Measurements from ENCODE around the gene HYDIN.

HYDIN gene

GRCh38 chr16:71230122-71230845 lies at the start of gene HYDIN:
Gene HYDIN, minus strand, starts transcription at chr16:71230722. Its CDS starts 43,827 bp downstream, at chr16:71186895.
- FAIRE-seq, result no peak

- FAIRE-seq, result no peak
These were observed 46.2 kb upstream of the HYDIN start for GRCh38 chr16:71276589-71277334.

DNA sequence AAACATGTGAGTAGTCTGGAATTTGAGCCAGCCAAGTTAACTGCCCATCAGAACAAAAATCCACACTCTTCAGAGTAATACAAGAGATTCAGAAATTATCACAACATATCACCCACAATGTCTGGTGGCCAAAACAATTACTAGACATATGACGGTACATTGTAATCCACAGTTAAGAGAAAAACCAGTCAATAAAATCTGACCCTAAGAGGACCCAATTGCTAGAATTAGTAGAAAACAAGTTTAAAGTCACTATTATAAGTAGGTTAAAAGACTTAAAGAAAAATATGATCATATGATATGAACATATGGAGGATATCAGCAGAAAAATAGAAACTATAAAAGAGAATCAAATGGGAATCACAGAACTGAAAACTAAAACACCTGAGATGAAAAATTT lies 42.9 kb upstream of the HYDIN start:
- no peak for FAIRE-seq

- no peak for FAIRE-seq
These were observed 33.8 kb upstream of the HYDIN start for GRCh38 chr16:71264299-71264698.

DNA sequence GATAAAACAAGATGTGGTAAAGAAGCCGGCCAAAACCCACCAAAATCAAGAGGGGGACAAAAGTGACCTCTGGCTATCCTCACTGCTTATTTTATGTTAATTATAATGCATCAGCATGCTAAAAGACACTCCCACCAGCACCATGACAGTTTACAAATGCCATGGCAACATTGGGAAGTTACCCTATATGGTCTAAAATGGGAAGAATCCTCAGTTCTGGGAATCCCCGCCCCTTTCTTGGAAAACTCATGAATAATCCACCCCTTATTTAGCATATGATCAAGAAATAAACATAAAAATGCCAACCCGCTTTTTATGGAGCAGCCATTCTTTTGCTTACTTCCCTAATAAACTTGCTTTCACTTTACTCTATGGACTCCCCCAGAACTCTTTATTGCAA lies 33.1 kb upstream of the HYDIN start:
- no peak for FAIRE-seq

DNA sequence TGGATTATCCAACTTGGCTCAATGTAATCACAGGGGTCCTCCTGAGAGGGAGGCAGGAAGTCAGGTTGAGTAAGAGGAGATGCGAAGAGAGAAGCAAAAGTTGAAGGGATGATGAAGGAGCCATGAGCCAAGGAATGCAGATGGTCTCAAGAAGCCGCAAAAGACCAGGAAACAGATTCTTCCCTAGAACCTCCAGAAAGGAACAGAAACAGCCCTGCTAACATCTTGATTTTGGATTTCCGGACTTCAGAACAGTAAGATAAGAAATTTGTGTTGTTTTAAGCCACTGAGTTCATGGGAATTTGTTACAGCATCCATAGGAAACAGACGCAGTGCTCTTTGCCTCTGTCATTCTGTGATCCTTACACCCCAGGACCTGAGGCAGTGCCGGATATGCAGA lies 31.9 kb upstream of the HYDIN start:
- FAIRE-seq, result no peak

GRCh38 chr16:71260995-71261394 lies 30.5 kb upstream of the HYDIN start:
- no peak for FAIRE-seq

GRCh38 chr16:71259086-71259485 lies 28.6 kb upstream of the HYDIN start:
- no peak for FAIRE-seq

GRCh38 chr16:71258372-71258771 lies 27.9 kb upstream of the HYDIN start:
- no peak for FAIRE-seq

GRCh38 chr16:71257768-71258167 lies 27.2 kb upstream of the HYDIN start:
- FAIRE-seq, result no peak

GRCh38 chr16:71255721-71256120 lies 25.2 kb upstream of the HYDIN start:
- no peak for FAIRE-seq

DNA sequence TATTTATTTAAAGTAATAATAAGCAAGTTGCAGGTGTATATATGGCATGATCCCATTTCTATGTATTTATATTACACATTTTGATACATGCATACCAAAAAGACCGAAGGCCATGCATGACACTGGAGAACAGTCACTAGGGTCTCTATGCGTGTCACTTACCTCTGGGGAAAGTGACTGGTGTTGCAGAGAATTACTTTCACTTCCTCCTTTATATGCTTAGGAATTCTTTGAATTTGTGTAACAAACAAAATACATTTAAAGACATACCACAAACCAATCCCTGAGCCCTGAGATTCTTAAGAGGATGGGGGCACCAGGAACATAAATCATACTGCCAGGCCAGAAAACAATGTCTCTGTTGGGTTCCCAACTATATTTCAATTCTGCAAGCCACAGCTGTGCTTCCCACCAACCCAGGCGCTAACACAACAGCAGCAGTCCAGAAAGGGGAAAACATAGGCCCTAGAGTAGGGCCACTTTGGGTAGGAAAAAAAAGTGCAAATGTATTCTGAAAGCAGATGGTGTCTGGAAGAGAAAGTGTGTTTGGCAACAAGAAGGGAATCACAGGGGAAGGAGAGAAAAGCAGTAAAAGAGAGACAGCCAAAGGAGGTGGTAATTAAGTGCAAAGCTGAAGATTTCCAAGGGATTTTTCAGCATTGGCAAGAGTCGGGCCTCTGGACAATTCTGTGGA lies 24.5 kb upstream of the HYDIN start:
- FAIRE-seq, result no peak

DNA sequence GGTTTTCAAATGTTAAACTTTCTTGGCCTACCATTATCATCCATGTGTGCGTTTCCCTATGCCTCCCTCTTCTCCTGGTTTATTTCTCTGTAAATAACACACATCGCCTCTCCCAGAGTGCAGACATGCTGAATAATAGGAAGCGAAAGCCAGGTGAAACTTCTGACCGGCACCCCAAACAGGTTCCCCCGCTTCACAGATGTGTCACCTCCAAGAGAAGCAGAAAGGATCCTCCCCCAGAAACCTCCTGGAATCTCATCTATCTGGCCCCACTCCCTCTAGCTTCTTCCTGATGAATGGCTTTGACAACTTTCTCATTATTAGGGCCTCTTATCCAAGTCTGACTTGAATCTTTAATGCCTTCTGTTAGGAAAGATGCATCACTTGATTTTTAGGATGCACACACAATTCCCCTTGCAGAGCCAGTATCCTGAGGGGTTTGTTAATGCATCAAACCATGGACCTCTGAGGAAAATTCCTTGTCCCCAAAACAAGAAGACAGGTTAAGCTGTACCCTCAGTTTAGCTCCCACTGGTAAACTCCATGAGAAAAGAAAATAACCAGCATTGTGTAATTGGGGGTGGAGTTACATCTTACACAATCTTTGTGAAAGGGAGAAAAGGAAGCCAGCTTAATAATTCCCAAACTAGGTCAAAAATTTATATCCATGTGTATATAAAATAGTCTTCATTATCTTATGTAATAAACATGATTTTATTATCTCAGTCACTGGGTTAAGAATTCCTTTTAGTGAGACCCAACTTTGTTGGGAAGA lies 20.1 kb upstream of the HYDIN start:
- FAIRE-seq, result no peak

DNA sequence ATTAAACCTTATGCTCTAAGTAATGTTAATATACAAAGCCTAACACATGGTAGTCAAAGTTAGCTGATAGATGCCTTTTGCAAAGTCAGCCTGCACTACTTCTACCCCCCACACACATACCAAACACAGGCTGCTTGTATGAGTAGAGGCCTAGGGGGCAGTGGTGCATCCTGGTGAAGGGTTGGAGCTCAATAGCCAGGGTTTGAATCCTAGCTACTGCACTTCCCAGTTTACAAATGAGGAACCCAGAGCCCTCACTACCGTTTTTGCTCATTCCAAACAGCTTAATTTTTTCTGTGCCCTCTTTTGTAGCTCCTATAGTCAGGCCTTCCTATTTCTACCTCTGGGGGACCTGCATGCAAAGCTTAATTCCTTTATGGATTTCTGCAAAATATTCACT lies 18.9 kb upstream of the HYDIN start:
- FAIRE-seq, result no peak

- FAIRE-seq, result no peak
These were observed 17.0 kb upstream of the HYDIN start for GRCh38 chr16:71247478-71247877.

DNA sequence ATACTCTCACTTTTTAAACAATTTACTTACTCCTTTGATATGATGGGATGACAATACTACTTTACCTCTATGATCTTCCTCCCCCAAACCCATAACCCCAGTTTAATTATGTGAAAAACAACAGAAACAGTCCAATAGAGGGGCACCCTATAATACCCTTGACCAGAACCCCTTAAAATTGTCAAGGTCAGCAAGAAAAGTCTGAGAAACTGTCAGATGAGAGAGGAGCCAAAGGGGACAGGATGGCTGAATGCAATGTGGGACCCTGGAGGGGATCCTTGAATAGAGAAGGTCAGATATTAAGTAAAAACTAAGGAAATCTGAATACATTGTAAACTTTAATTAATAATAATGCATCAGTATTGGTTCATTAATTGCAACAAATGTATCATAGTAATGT lies 15.8 kb upstream of the HYDIN start:
- FAIRE-seq, result no peak

- no peak for FAIRE-seq
These were observed 14.0 kb upstream of the HYDIN start for GRCh38 chr16:71244521-71244920.

DNA sequence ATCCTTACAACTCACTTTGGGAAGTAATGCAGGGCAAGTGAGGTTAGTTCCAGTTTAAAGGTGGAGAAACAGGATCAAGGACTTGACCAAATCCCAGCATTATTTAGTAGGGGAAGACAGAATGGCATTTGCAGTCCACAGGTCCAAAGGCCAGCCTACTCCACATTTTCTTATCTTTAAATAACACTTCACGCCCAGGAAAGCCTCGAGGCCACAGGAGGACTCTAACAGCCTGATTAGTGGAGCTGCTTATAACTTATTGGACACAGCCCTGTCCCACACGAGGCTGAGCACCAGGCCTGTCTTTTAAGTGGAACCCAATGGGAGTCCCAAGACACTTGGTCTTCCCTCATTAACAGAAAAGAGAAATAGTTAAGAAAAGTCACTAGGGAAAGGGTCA lies 12.1 kb upstream of the HYDIN start:
- no peak for FAIRE-seq

DNA sequence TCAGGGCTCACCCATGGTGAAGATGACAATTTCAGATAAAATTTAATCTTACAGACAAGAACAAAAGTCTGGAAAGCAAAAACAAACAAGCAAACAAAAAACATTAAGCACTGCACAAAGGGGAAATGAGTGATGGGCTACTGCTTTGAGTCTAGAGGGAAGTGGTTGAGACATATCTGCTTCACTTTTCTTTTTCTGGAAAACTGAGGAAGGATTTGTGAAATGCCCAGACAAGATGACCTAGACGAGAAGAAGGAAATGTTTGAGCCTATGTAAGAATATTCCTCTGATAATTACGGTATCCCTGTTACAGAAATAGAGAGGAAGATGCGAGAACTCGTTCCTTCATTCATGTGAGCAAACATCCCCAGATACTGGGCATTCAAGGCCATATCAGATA lies 11.5 kb upstream of the HYDIN start:
- FAIRE-seq, result no peak

DNA sequence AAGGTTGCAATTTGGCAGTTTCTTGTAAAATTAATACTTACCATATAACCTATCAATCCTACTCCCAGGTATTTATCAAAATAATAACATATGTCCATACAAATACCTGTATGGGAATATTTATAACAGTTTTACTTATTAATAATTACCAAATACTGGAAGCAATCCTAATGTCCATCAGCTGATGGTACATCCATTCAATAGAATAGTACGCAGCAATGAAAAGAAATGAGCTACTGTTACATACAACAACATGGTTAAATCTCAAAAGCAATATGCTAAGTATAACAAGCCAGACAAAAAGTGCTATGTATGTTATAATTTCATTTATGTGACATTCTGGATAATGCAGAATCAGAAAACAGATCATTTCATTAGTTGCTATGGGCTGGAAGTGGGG lies 1.2 kb downstream of the HYDIN start:
- FAIRE-seq, result no peak

- no peak for FAIRE-seq
These were observed 4.0 kb downstream of the HYDIN start for GRCh38 chr16:71226229-71227141.

DNA sequence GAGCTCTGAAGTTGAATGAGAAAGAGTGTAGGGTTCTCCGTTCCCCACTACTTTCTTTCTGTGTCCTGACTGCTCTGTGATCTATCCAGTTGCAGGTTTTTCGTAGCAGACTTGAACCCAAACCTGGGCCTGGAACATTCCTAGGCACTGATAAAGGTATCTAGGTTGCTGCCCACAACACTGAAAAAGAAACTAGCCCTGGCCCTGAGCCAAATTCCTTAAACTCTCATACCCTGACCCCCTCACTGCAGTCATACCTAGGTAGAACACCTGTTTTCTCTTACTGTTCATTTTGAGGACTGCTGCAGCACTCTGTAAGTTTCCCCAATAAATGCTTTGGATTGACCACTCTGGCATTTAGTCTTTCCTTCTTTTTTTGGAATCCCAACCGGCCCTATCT lies 5.4 kb downstream of the HYDIN start:
- FAIRE-seq, result no peak

Data from colon (tissue), 2 donors.